Neural crest cell (in vitro differentiated cells): ENCODE results near the gene BMPER. TPM values are rescaled to one million over a fixed set of nuclear protein-coding genes. Genes with fewer than 3 reads are reported as not detected.

Experiments used
- DNase-seq: peaks from one replicate; pipeline ENCODE4 v3.0.0; 2021; ENCODE audit warnings: low read depth, mixed read lengths, low spot score
- H3K27ac Mint-ChIP-seq: one replicate; pipeline ENCODE4 v1.8.0; 2021; ENCODE audit warnings: mild to moderate bottlenecking, mixed read lengths; ENCODE audit not compliant: unreplicated experiment
- H3K27me3 Mint-ChIP-seq: 2 replicates; pipeline ENCODE4 v1.8.0; 2021; ENCODE audit warnings: low read depth, mild to moderate bottlenecking, mixed read lengths
- H3K36me3 Mint-ChIP-seq: 2 replicates; pipeline ENCODE4 v1.8.0; 2021; ENCODE audit warnings: low read depth, mild to moderate bottlenecking, mixed read lengths
- H3K4me1 Mint-ChIP-seq: 2 replicates; pipeline ENCODE4 v1.8.0; 2021; ENCODE audit warnings: mixed read lengths
- H3K4me3 Mint-ChIP-seq: one replicate; pipeline ENCODE4 v1.8.0; 2021; ENCODE audit warnings: mild to moderate bottlenecking, mixed read lengths
- H3K9me3 Mint-ChIP-seq: 2 replicates; pipeline ENCODE4 v1.8.0; 2021; ENCODE audit warnings: mixed read lengths
- CTCF ChIP-seq: fragments of 200-600 bp; sonication (generic); conservative IDR thresholded peaks from 2 replicates; pipeline ENCODE4 v1.5.0; 2021; ENCODE audit warnings: antibody characterized with exemption, mild to moderate bottlenecking
- total RNA-seq: library from RNA; stranded (reverse); gene quantifications from 2 replicates; pipeline ENCODE4 v1.2.1, GENCODE V29; 2021

BMPER gene
- total RNA-seq, 1 donor from 2014 or later, result not detected

- Mint-ChIP-seq H3K27me3 (no peaks in the 10 kb centered on the region), H3K36me3 (no peaks in the 10 kb centered on the region), H3K9me3 (peaks cover 2% of the 10 kb centered on the region), H3K27ac (no peak overlapping the region), H3K4me1 (peaks cover 10% of the 10 kb centered on the region), H3K4me3 (no peak overlapping the region)
- no peak for TF ChIP-seq CTCF
- no peak for DNase-seq
Observed at GRCh38 chr7:34036972-34037792, 131.8 kb downstream of the BMPER start.

GRCh38 chr7:34038816-34039470, 133.6 kb downstream of the BMPER start:
- no peaks in the 10 kb centered on the region for H3K36me3 Mint-ChIP-seq
- H3K27me3 Mint-ChIP-seq, result no peaks in the 10 kb centered on the region
- TF ChIP-seq CTCF, result no peak
- no peak overlapping the region for H3K4me3 Mint-ChIP-seq
- peak overlapping the region; percentile 72 for H3K27ac Mint-ChIP-seq
- DNase-seq, result no peak
- H3K9me3 Mint-ChIP-seq, result no peaks in the 10 kb centered on the region
- H3K4me1 Mint-ChIP-seq, result peaks cover 10% of the 10 kb centered on the region

- Mint-ChIP-seq H3K36me3 (no peaks in the 10 kb centered on the region), H3K4me1 (peaks cover 13% of the 10 kb centered on the region), H3K4me3 (no peak overlapping the region), H3K9me3 (no peaks in the 10 kb centered on the region), H3K27ac (no peak overlapping the region), H3K27me3 (no peaks in the 10 kb centered on the region)
- no peak for TF ChIP-seq CTCF
- no peak for DNase-seq
Observed at GRCh38 chr7:34041707-34042106, 136.4 kb downstream of the BMPER start.

GRCh38 chr7:34042406-34042805, 137.1 kb downstream of the BMPER start:
- H3K27ac Mint-ChIP-seq, result no peak overlapping the region
- no peaks in the 10 kb centered on the region for H3K27me3 Mint-ChIP-seq
- H3K4me1 Mint-ChIP-seq, result peaks cover 13% of the 10 kb centered on the region
- DNase-seq, result no peak
- H3K9me3 Mint-ChIP-seq, result no peaks in the 10 kb centered on the region
- TF ChIP-seq CTCF, result no peak
- no peaks in the 10 kb centered on the region for H3K36me3 Mint-ChIP-seq
- no peak overlapping the region for H3K4me3 Mint-ChIP-seq

- H3K36me3 Mint-ChIP-seq, result no peaks in the 10 kb centered on the region
- TF ChIP-seq CTCF, result no peak
- no peaks in the 10 kb centered on the region for H3K9me3 Mint-ChIP-seq
- H3K27ac Mint-ChIP-seq, result no peak overlapping the region
- H3K4me3 Mint-ChIP-seq, result no peak overlapping the region
- DNase-seq, result no peak
- H3K4me1 Mint-ChIP-seq, result peaks cover 7% of the 10 kb centered on the region
- no peaks in the 10 kb centered on the region for H3K27me3 Mint-ChIP-seq
Observed at GRCh38 chr7:34043461-34044305, 138.3 kb downstream of the BMPER start.
